GM18505 (cell line): Measurements from ENCODE around the gene UBE4B.
"Not testable (repeated sequence)": the region's sequence is repeated elsewhere in the genome, so short reads cannot be mapped to it uniquely, and the experiment has no call there.

Experiments
- ATAC-seq: cut with Tn5 transposase; IDR thresholded peaks from one replicate; pipeline ENCODE4 v1.9.1; 2021; ENCODE audit not compliant: unreplicated experiment
- POLR2A ChIP-seq: IDR thresholded peaks from 4 replicates; pipeline ENCODE4 v1.6.1; 2011; ENCODE audit warnings: borderline replicate concordance; ENCODE audit not compliant: insufficient read depth, insufficient read length; ENCODE audit errors: extremely low read depth

UBE4B gene

GRCh38 chr1:10217748-10218441 is 185.1 kb downstream of the UBE4B start:
- no peak for ATAC-seq
- TF ChIP-seq POLR2A: no peak

- no peak for TF ChIP-seq POLR2A
- ATAC-seq: no peak
Observed at GRCh38 chr1:10220200-10220599, 187.4 kb downstream of the UBE4B start.

DNA sequence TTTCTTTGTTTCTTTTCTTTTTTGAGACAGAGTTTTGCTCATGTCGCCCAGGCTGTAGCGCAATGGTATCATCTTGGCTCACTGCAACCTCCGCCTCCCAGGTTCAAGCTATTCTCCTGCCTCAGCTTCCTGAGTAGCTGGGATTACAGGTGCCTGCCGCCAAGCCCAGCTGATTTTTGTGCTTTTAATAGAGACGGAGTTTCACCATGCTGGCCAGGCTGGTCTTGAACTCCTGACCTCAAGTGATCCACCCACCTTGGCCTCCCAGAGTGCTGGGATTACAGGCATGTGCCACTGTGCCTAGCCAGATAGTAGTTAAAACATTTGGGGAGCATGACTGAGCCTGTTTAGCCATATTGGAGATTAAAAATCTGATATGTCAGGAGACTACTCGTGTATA is 187.9 kb downstream of the UBE4B start:
- not testable (repeated sequence) for ATAC-seq

DNA sequence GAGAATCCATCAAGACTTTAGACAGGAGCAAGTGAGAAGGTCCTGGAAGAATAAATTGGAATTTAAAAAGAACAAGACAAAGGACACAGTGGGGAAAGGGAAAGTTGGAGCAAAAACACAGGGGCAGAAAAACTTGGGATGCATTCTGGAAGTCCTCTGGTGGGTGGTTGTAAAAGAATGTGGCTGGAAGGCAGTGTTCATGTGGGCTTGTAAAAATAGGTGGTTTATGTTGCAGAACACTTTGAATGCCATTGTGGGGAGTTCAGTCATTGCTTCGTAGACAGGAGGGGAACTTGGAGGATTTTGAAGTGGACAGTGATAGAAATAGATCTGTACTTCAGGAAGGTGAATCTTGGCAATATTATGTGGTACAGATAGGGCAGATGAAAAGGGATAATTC is 192.8 kb downstream of the UBE4B start:
- no peak for ATAC-seq
- TF ChIP-seq POLR2A: no peak

- TF ChIP-seq POLR2A: no peak
- ATAC-seq: no peak
Observed at GRCh38 chr1:10228528-10228927, 195.8 kb downstream of the UBE4B start.

GRCh38 chr1:10229903-10230302 is 197.1 kb downstream of the UBE4B start:
- no peak for ATAC-seq
- no peak for TF ChIP-seq POLR2A
